Duodenal mucosa (tissue), 2 donors: Measurements from ENCODE around the gene TSSK3.

Experiments used
- H3K27ac ChIP-seq: one replicate; pipeline ENCODE4 v1.7.0; 2013; ENCODE audit warnings: low read depth, low read length
- H3K27me3 ChIP-seq, 2 donors: one replicate each; pipeline ENCODE4 v1.7.0; 2013; ENCODE audit warnings: low read length in 2 of 2, control low read depth in 1 of 2; ENCODE audit not compliant: insufficient read depth in 2 of 2, control insufficient read depth in 1 of 2
- H3K36me3 ChIP-seq, 2 donors: one replicate each; pipeline ENCODE4 v1.7.0; 2013; ENCODE audit warnings: low read length in 2 of 2, control low read depth in 1 of 2; ENCODE audit not compliant: insufficient read depth in 2 of 2, control insufficient read depth in 1 of 2
- H3K4me1 ChIP-seq, 2 donors: one replicate each; pipeline ENCODE4 v1.7.0; 2013; ENCODE audit warnings: low read length in 2 of 2, control low read depth in 1 of 2; ENCODE audit not compliant: insufficient read depth in 2 of 2, control insufficient read depth in 1 of 2
- H3K4me3 ChIP-seq, 2 donors: one replicate each; pipeline ENCODE4 v1.7.0; 2013; ENCODE audit warnings: low read length in 2 of 2, low read depth in 1 of 2
- H3K9ac ChIP-seq, 2 donors: one replicate each; pipeline ENCODE4 v1.7.0; 2013; ENCODE audit warnings: low read length in 2 of 2, low read depth in 1 of 2
- H3K9me3 ChIP-seq, 2 donors: one replicate each; pipeline ENCODE4 v1.7.0; 2013; ENCODE audit warnings: low read length in 2 of 2, control low read depth in 1 of 2; ENCODE audit not compliant: control insufficient read depth in 1 of 2

Gene TSSK3, protein sequence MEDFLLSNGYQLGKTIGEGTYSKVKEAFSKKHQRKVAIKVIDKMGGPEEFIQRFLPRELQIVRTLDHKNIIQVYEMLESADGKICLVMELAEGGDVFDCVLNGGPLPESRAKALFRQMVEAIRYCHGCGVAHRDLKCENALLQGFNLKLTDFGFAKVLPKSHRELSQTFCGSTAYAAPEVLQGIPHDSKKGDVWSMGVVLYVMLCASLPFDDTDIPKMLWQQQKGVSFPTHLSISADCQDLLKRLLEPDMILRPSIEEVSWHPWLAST

DNA sequence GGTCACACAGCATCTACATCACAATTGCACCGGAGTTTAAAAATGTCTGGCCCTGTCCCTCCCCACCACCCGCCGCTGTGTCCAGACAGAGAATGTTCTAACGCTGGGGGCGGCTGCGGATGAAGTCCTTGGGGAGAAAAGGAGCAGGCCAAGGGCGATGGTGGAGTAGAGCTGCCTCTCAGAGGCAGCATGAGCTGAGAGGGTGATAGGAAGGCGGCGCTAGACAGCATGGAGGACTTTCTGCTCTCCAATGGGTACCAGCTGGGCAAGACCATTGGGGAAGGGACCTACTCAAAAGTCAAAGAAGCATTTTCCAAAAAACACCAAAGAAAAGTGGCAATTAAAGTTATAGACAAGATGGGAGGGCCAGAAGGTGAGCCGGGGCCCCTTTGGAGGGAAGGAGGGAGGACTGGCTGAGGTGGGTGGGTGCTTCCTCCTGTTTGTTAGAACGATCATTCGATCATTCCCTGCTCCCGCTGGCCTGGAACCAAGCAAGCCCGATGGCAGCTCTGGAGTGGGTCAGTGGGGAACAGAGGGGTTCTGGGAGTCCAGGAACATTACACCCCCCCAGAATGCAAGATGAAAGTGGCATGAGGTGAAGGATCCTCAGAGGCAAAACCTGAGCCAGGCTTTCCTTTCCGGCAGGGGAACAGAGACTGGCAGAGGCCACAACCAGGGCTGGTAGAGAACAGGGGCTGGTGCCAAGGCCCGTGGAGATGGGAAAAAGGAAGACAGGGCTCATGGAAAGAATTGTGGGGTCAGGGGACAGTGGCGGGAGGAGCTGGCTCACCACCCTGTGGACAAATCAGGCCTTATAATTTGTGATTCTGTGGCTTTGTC is at the start of gene TSSK3, which contains the start of gene FAM229A:
TSS of gene TSSK3 (plus strand) at position 66 of the 840 bp plus-strand sequence. CDS start at position 229, 163 bp downstream.
TSS of gene FAM229A (minus strand) at position 12 of the 840 bp plus-strand sequence. CDS start 394 bp downstream, outside the sequence.
- Histone ChIP-seq H3K4me1 (peaks cover 11 to 17% of the 10 kb centered on the region in 2 donors), H3K9ac (peak within 1 kb of the TSS in 1 of 2 donors; percentile 51), H3K9me3 (no peaks in the 10 kb centered on the region), H3K27me3 (no peaks in the 10 kb centered on the region), H3K36me3 (peaks cover 24 to 42% of the 10 kb centered on the region in 2 donors), H3K27ac (no peak within 1 kb of the TSS), H3K4me3 (peak within 1 kb of the TSS; percentile 50 to 53)

DNA sequence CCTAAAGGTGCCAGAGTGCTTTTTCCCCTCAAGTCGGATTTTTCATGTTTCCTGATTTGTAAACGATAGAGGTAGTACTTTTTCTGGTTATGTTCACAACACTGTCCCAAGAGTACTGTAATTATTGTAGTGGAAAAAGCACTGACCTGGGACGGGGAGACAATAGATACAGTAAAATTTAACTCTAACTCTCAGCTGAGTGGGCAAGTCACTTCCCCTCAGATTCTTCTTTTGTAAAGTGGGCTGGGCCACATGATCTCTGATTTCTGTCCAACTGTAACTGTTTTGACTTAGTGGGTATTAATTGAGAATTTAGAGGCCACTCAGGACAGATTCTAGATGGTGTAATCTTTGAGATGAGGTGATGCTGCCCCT is 45.4 kb upstream of the TSSK3 start:
- no peak overlapping the region for H3K27ac ChIP-seq
- no peaks in the 10 kb centered on the region for H3K27me3 ChIP-seq
- peaks cover 12 to 17% of the 10 kb centered on the region in 2 donors for H3K4me1 ChIP-seq
- no peak overlapping the region for H3K4me3 ChIP-seq
- H3K9me3 ChIP-seq, result no peaks in the 10 kb centered on the region
- peaks cover 0 to 37% of the 10 kb centered on the region in 2 donors for H3K36me3 ChIP-seq
- H3K9ac ChIP-seq, result no peak overlapping the region

DNA sequence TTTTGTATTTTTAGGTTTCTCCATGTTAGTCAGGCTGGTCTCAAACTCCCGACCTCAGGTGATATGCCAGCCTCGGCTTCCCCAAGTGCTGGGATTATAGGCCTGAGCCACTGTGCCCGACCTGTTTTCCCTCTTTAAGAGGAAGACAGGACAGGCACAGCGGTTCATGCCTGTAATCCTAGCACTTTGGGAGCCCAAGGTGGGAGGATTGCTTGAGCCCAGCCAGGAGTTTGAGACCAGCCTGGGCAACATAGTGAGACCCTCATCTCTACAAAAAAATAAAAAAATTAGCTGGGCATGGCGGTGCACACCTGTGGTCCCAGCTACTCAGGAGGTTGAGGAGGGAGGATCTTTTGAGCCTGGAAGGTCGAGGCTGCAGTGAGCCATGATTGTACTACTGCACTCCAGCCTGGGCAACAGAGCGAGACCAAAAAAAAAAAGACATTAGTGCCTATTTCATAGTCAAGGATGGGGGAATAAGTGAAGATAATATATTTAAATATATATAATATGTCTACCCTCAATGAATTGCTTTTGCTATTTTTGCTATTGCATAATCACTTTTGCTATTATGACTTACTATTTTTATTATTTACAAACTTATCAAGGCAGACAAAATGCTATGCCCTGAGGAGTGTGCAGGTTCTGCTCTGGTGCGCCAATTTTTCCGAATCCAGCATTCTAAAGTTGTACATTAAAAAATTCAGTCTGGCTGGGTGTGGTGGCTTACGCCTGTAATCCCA is 44.0 kb upstream of the TSSK3 start:
- H3K9me3 ChIP-seq, result no peaks in the 10 kb centered on the region
- peaks cover 20 to 26% of the 10 kb centered on the region in 2 donors for H3K4me1 ChIP-seq
- no peak overlapping the region for H3K9ac ChIP-seq
- H3K36me3 ChIP-seq, result peaks cover 0 to 37% of the 10 kb centered on the region in 2 donors
- H3K4me3 ChIP-seq, result no peak overlapping the region
- H3K27ac ChIP-seq, result no peak overlapping the region
- H3K27me3 ChIP-seq, result no peaks in the 10 kb centered on the region

DNA sequence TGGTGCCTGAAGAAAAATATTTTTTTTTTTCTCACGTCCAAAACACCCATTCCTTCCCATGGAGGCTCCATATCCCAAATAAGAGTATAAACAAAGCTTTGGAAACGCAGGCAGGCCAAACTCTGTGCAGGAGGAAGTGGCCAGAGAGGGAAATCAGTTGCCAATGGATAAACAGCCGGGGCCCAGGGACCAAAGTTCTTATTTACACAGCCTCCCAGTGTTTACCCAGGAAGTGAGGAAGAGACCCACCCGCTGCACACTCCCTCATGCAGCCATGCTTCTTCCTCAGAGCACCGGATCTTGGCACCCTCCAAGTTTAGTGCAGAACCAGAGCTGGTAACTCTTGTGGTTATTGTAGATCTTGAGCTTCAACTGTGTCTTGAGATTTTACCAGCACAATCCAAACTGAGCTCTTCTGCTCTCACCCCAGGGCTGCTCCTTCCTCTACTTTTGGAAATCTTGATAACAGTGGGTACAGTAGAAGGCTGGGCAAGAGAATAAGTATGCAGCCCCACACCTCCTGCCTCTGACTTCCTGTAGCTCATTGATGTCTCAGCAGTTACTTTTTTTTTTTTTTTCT is 40.5 kb upstream of the TSSK3 start:
- Histone ChIP-seq H3K27me3 (no peaks in the 10 kb centered on the region), H3K9me3 (no peaks in the 10 kb centered on the region), H3K9ac (peak overlapping the region; percentile 36 to 38), H3K36me3 (peaks cover 1 to 51% of the 10 kb centered on the region in 2 donors), H3K4me1 (peaks cover 25 to 31% of the 10 kb centered on the region in 2 donors), H3K27ac (peak overlapping the region; percentile 48), H3K4me3 (peak overlapping the region; percentile 6 to 50)

DNA sequence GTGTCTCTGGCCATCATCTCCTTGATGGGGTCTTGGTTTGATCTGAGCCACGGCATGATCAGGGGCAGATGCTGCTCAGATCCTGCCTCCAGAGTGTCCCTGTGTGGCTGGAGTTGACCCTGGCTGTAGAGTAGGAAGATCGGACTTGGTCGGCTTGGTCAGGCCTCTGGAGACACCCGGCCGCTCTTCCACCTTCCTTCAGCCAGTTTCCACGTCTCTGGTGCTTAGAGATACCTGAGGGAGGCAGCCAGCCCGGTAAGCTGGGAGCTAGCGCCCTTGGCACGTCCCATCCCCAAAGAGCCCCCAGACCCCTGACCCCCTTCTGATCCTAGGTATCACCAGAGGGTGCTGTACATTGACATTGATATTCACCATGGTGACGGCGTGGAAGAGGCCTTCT is 35.1 kb upstream of the TSSK3 start:
- no peaks in the 10 kb centered on the region for H3K9me3 ChIP-seq
- peaks cover 11 to 17% of the 10 kb centered on the region in 2 donors for H3K4me1 ChIP-seq
- no peak overlapping the region for H3K9ac ChIP-seq
- peaks cover 48 to 78% of the 10 kb centered on the region in 2 donors for H3K36me3 ChIP-seq
- no peaks in the 10 kb centered on the region for H3K27me3 ChIP-seq
- no peak overlapping the region for H3K27ac ChIP-seq
- no peak overlapping the region for H3K4me3 ChIP-seq

DNA sequence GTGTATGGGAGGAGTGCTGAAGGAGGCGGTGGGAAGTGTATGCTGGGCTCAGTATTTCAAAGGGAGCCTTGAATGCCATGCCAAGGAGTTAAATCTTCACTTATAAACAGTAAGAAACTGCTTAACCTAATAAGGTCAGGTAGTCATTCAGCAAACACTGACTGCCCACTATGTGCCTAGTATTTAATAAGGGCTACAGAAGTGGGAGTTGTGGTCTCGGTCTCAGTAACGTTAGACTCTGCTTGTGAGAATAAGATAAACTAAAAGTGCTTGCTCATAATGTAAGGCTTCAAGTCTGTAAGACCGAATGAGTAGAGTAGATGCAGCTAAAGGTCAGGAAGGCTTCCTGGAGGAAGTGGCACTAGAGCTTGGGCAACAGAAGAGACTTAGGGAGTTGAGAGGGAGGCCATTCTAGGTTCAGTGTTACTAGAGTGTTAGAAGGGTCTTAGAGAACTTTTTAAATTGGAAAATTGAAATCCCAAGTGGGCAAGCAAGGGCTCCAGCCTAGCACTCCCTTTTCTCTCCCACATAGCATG is 32.3 kb upstream of the TSSK3 start:
- H3K27me3 ChIP-seq, result no peaks in the 10 kb centered on the region
- H3K9me3 ChIP-seq, result no peaks in the 10 kb centered on the region
- peaks cover 15 to 24% of the 10 kb centered on the region in 2 donors for H3K4me1 ChIP-seq
- H3K4me3 ChIP-seq, result no peak overlapping the region
- H3K27ac ChIP-seq, result no peak overlapping the region
- H3K9ac ChIP-seq, result no peak overlapping the region
- H3K36me3 ChIP-seq, result peaks cover 48 to 77% of the 10 kb centered on the region in 2 donors

DNA sequence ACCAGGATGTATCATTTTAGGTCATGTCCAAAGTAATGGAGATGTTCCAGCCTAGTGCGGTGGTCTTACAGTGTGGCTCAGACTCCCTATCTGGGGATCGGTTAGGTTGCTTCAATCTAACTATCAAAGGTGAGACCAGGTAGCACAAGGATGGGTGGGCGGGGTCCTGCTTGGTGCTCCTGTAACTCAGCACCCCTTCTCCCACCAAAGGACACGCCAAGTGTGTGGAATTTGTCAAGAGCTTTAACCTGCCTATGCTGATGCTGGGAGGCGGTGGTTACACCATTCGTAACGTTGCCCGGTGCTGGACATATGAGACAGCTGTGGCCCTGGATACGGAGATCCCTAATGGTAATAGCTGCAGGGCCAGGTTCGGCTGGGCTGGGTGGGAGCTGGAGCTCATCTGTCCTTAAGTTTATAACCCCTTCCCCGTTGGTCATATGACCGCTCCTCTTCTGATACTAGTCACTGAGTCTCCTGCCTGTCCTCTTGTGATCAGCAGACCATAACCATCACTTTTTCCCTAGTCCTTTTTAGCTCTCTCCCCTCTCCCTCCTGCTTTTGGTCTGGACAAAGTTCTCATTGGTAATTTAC is 31.7 kb upstream of the TSSK3 start:
- no peaks in the 10 kb centered on the region for H3K9me3 ChIP-seq
- H3K4me3 ChIP-seq, result no peak overlapping the region
- no peaks in the 10 kb centered on the region for H3K27me3 ChIP-seq
- H3K27ac ChIP-seq, result no peak overlapping the region
- peaks cover 16 to 25% of the 10 kb centered on the region in 2 donors for H3K4me1 ChIP-seq
- peaks cover 48 to 71% of the 10 kb centered on the region in 2 donors for H3K36me3 ChIP-seq
- no peak overlapping the region for H3K9ac ChIP-seq

DNA sequence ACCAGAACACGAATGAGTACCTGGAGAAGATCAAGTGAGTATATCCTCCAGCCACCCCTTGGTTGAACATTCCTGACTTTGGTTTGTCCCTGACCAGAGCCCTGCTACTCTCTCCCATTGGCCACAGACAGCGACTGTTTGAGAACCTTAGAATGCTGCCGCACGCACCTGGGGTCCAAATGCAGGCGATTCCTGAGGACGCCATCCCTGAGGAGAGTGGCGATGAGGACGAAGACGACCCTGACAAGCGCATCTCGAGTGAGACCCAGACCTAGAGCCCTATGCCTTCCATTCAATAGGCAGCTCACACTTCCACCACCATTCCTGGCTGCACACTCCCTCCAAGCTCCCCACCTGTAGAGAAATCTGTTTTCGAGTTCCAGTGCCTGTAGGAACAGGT is 30.8 kb upstream of the TSSK3 start:
- Histone ChIP-seq H3K27me3 (no peaks in the 10 kb centered on the region), H3K36me3 (peaks cover 48 to 63% of the 10 kb centered on the region in 2 donors), H3K27ac (no peak overlapping the region), H3K9me3 (no peaks in the 10 kb centered on the region), H3K4me3 (no peak overlapping the region), H3K4me1 (peaks cover 18 to 27% of the 10 kb centered on the region in 2 donors), H3K9ac (no peak overlapping the region)
